OCI-LY3 (cell line): ENCODE results near the gene ZNF436.

Source experiments
- H2AFZ ChIP-seq: fragments of 200-600, 300-600 bp; shearing (Covaris generic); 2 replicates; pipeline ENCODE4 v1.6.0; 2014; ENCODE audit warnings: antibody characterized with exemption, low read depth, low read length
- H3K27ac ChIP-seq: fragments of 200-600, 300-600 bp; sonication (generic); 2 replicates; pipeline ENCODE4 v1.5.1; 2014; ENCODE audit warnings: mild to moderate bottlenecking, low read length, moderate library complexity, mixed read lengths
- H3K27me3 ChIP-seq: fragments of 200-600, 300-600 bp; sonication (generic); 2 replicates; pipeline ENCODE4 v1.6.1; 2014; ENCODE audit warnings: low read depth, low read length, mixed read lengths
- H3K36me3 ChIP-seq: fragments of 200-600, 300-600 bp; sonication (generic); replicated peaks from 2 replicates; pipeline ENCODE3; 2014; ENCODE audit warnings: low read depth, low read length, mixed read lengths
- H3K4me1 ChIP-seq: fragments of 300-600, 200-600 bp; sonication (generic); 2 replicates; pipeline ENCODE4 v1.6.1; 2014; ENCODE audit warnings: low read length, mixed read lengths
- H3K4me2 ChIP-seq: fragments of 200-600, 300-600 bp; sonication (generic); 2 replicates; pipeline ENCODE4 v1.6.1; 2014; ENCODE audit warnings: low read length, mixed read lengths
- H3K4me3 ChIP-seq: fragments of 300-600, 200-600 bp; sonication (generic); 2 replicates; pipeline ENCODE4 v1.5.1; 2014; ENCODE audit warnings: antibody characterized with exemption, mild to moderate bottlenecking, low read length, moderate library complexity
- H3K79me2 ChIP-seq: fragments of 300-600, 200-600 bp; shearing (Covaris generic); 2 replicates; pipeline ENCODE4 v1.6.1; 2014; ENCODE audit warnings: mild to moderate bottlenecking, low read length, mixed read lengths
- H3K9ac ChIP-seq: fragments of 300-600, 200-600 bp; shearing (Covaris generic); 2 replicates; pipeline ENCODE4 v1.6.0; 2014; ENCODE audit warnings: mild to moderate bottlenecking, low read length, moderate library complexity
- H3K9me3 ChIP-seq: fragments of 200-600, 300-600 bp; shearing (Covaris generic); 2 replicates; pipeline ENCODE4 v1.6.1; 2014; ENCODE audit warnings: low read length, mixed read lengths; ENCODE audit not compliant: insufficient read depth
- H4K20me1 ChIP-seq: fragments of 200-600, 300-600 bp; sonication (generic); 2 replicates; pipeline ENCODE4 v1.6.1; 2016; ENCODE audit warnings: low read length, mixed read lengths; ENCODE audit not compliant: insufficient read depth
- EZH2phosphoT487 ChIP-seq: fragments of 200-600 bp; shearing (Covaris generic); IDR thresholded peaks from 2 replicates; pipeline ENCODE4 v1.6.1; 2018; ENCODE audit warnings: antibody characterized with exemption, mixed run types, low read depth
- TF ChIP-seq, protein P1 (sequence below): fragments of 200-600, 300-600 bp; sonication (generic); IDR thresholded peaks from 2 replicates; pipeline ENCODE4 v1.5.1; 2014; ENCODE audit warnings: antibody characterized with exemption, low read length, low read depth

ZNF436 gene

DNA sequence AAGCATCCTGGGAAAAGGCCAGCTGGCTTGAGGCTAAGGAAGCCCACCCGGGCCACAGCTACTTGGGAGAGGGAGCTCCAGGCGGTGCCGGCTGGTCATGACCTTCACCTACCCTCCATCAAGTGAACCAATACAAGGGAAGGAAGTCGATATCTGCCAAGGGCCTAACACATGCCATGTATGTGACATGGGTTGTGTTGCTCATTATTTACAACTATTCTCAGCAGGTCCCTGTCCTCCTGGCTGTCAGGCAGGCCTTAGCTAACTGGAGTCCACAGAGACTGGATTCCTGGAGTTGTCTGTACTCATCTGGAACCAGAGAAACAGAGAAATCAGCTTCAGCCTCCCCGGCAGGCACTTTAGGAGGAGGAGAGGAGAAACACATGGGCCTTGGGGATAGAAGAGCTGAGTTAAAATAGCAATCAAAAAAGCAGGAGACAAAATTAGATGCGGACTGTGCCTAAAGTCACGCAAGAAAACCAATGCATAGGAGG lies 39.2 kb upstream of the ZNF436 start:
- H3K4me2 ChIP-seq = no peak overlapping the region
- H3K4me1 ChIP-seq = peaks cover 3% of the 10 kb centered on the region; the same call in 1 of the 2 replicates
- H2AFZ ChIP-seq = no peak overlapping the region
- no peaks in the 10 kb centered on the region for H3K36me3 ChIP-seq
- no peaks in the 10 kb centered on the region for H4K20me1 ChIP-seq
- H3K4me3 ChIP-seq = no peak overlapping the region
- no peak overlapping the region for H3K9ac ChIP-seq
- no peaks in the 10 kb centered on the region for H3K27me3 ChIP-seq
- no peaks in the 10 kb centered on the region for H3K79me2 ChIP-seq
- no peak overlapping the region for H3K27ac ChIP-seq
- H3K9me3 ChIP-seq = no peaks in the 10 kb centered on the region
- no peak for TF ChIP-seq EZH2phosphoT487
- TF ChIP-seq, protein P1, sequence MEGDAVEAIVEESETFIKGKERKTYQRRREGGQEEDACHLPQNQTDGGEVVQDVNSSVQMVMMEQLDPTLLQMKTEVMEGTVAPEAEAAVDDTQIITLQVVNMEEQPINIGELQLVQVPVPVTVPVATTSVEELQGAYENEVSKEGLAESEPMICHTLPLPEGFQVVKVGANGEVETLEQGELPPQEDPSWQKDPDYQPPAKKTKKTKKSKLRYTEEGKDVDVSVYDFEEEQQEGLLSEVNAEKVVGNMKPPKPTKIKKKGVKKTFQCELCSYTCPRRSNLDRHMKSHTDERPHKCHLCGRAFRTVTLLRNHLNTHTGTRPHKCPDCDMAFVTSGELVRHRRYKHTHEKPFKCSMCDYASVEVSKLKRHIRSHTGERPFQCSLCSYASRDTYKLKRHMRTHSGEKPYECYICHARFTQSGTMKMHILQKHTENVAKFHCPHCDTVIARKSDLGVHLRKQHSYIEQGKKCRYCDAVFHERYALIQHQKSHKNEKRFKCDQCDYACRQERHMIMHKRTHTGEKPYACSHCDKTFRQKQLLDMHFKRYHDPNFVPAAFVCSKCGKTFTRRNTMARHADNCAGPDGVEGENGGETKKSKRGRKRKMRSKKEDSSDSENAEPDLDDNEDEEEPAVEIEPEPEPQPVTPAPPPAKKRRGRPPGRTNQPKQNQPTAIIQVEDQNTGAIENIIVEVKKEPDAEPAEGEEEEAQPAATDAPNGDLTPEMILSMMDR = no peak

DNA sequence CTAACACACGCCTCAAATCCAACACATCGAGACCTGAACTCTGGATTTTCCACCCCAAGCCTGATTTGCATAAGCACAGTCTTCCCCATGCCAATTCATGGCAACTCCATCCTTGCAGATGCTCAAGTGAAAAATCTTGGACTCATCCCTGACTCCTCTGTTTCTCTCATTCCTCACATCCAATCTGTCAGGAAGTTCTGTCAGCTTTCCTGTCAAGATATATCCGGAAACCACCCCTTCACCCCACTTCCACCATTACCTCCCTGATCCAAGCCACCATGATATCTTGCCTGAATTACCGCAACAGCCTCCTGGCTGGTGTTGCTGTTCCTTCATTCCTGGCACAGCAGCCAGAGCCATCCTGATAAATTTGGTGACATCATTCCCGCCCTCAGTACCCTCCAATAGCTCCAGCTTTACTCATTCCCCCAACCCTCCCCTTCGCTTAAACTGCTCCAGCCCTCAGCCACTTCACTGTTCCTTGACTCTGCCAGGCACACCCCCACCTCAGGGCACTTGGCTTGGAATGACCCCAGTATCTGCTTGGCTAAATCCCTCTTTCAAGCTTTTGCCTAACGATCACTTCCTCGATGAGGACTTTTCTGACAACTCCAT lies 37.5 kb upstream of the ZNF436 start:
- TF ChIP-seq, protein P1 = no peak
- no peak for TF ChIP-seq EZH2phosphoT487
- H3K4me3 ChIP-seq = no peak overlapping the region
- no peaks in the 10 kb centered on the region for H4K20me1 ChIP-seq
- no peaks in the 10 kb centered on the region for H3K27me3 ChIP-seq
- no peaks in the 10 kb centered on the region for H3K79me2 ChIP-seq
- no peak overlapping the region for H3K4me2 ChIP-seq
- no peak overlapping the region for H3K27ac ChIP-seq
- H2AFZ ChIP-seq = no peak overlapping the region
- H3K4me1 ChIP-seq = peaks cover 3% of the 10 kb centered on the region; the same call in 1 of the 2 replicates
- H3K9me3 ChIP-seq = no peaks in the 10 kb centered on the region
- no peaks in the 10 kb centered on the region for H3K36me3 ChIP-seq
- H3K9ac ChIP-seq = no peak overlapping the region

DNA sequence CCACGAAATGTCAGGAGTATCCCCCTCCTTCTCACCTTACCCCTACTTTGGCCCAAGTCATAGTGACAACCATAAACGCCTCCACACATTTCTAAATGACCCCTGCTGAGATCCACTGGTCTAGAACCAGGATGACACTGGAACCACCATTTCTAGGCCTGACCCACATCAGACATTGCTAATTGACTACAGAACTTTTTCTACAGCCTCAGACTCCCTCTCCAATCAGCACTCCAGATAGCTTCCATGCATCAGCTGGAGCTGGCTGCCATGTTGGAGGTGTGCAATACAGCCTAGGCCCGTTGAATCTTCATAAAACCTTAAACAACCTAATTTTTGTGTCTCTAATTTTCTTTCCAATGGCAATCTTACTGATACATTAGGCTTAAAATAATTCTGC lies 36.3 kb upstream of the ZNF436 start:
- no peak overlapping the region for H3K4me2 ChIP-seq
- H3K9me3 ChIP-seq = no peaks in the 10 kb centered on the region
- H3K27ac ChIP-seq = no peak overlapping the region
- no peak for TF ChIP-seq EZH2phosphoT487
- TF ChIP-seq, protein P1 = no peak
- no peaks in the 10 kb centered on the region for H3K27me3 ChIP-seq
- no peak overlapping the region for H3K9ac ChIP-seq
- H3K36me3 ChIP-seq = no peaks in the 10 kb centered on the region
- H4K20me1 ChIP-seq = no peaks in the 10 kb centered on the region
- no peak overlapping the region for H3K4me3 ChIP-seq
- H3K79me2 ChIP-seq = no peaks in the 10 kb centered on the region
- no peak overlapping the region for H2AFZ ChIP-seq
- peaks cover 3% of the 10 kb centered on the region; the same call in 1 of the 2 replicates for H3K4me1 ChIP-seq

DNA sequence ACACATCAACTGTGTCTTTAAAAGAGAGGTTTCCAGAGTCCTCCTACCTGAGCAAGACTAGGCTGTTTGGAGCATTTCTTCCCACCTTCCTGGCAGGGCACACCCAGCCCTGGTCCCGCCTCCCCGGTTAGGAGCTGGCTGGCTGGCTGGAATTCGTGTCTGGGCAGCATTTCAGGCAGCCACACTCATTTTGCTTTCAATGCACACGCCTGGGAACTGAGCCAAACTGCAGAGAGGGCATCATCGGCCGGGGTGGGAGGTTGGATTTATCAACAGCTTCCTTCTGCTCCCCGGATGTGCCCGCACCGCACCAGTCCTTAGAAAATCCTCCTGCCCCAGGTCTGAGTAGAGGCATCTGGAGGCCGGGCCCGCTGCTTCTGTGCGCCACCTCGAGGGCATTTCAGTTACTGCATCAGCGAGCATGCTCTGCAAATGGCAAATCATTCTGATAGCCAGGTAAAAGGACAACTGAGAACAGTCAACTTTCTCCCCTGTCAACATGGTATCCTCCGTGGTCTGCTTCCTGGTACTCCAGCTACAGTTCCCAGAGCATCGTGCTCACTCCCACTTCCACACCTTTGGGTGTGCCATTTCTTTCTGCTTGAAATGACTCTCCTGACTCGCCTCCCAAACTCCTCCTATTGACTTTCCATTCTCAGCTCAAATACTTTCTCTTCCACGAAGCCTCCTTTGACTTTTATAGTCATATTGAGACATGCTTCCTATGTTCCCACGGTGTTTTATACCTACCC lies 34.3 kb upstream of the ZNF436 start:
- H3K4me3 ChIP-seq = peak overlapping the region; percentile 44
- H3K9ac ChIP-seq = no peak overlapping the region
- peak overlapping the region; percentile 46; the same call in 1 of the 2 replicates for H2AFZ ChIP-seq
- TF ChIP-seq, protein P1 = peak; percentile 77
- no peak for TF ChIP-seq EZH2phosphoT487
- H3K27me3 ChIP-seq = no peaks in the 10 kb centered on the region
- H3K4me1 ChIP-seq = peaks cover 3% of the 10 kb centered on the region; the same call in 1 of the 2 replicates
- no peak overlapping the region for H3K27ac ChIP-seq
- H4K20me1 ChIP-seq = no peaks in the 10 kb centered on the region
- H3K79me2 ChIP-seq = no peaks in the 10 kb centered on the region
- H3K36me3 ChIP-seq = no peaks in the 10 kb centered on the region
- no peaks in the 10 kb centered on the region for H3K9me3 ChIP-seq
- peak overlapping the region; percentile 54 for H3K4me2 ChIP-seq
